ENCODE data around the gene AKAP9.

DNA sequence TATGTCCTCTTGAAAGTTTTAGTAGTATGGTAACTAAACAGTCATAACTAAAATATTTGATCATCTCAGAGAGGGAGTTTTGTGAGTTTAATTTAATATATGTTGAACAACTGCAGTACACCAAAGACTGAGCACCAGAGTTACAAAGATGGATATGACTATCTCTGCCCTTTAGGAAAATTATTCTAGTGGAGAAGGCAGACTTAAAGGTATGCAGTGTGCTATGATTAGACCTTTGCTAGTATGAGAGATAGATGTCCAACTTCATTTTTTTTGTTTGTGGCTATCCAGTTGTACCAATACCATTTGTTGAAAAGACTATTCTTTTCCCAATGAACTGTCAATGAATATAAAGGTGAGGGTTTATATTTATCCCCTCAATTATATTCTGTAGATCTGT, 33.4 kb downstream of the AKAP9 start:
- TF ChIP-seq, protein P1, sequence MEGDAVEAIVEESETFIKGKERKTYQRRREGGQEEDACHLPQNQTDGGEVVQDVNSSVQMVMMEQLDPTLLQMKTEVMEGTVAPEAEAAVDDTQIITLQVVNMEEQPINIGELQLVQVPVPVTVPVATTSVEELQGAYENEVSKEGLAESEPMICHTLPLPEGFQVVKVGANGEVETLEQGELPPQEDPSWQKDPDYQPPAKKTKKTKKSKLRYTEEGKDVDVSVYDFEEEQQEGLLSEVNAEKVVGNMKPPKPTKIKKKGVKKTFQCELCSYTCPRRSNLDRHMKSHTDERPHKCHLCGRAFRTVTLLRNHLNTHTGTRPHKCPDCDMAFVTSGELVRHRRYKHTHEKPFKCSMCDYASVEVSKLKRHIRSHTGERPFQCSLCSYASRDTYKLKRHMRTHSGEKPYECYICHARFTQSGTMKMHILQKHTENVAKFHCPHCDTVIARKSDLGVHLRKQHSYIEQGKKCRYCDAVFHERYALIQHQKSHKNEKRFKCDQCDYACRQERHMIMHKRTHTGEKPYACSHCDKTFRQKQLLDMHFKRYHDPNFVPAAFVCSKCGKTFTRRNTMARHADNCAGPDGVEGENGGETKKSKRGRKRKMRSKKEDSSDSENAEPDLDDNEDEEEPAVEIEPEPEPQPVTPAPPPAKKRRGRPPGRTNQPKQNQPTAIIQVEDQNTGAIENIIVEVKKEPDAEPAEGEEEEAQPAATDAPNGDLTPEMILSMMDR (IDR thresholded peaks at IDR 0.05; ENCODE audit: poor library complexity) = no peak
- TF ChIP-seq EZH2 (IDR thresholded peaks at IDR 0.05; ENCODE audit: borderline replicate concordance) = no peak
- no peak for TF ChIP-seq EZH2phosphoT487 (IDR thresholded peaks at IDR 0.05; ENCODE audit: low read depth, severe bottlenecking, unreplicated experiment)

Measured in hepatocyte (in vitro differentiated cells).